ENCODE measurements around the gene OR2T3. TPM values are rescaled to one million over a fixed set of nuclear protein-coding genes. Genes with fewer than 3 reads are reported as not detected.

OR2T3 gene
- total RNA-seq, 1 donor from 2014 or later: not detected

Other genes with a start within 250 kb of the OR2T3 start
- gene OR2M4, start 241.9 kb upstream of the OR2T3 start, total RNA-seq: not detected
- gene OR2T33, start 195.4 kb upstream of the OR2T3 start, total RNA-seq: not detected
- not detected for gene OR2T12, start 169.9 kb upstream of the OR2T3 start, total RNA-seq
- gene OR2M7, start 148.8 kb upstream of the OR2T3 start, total RNA-seq: not detected
- not detected for gene OR14C36, start 124.6 kb upstream of the OR2T3 start, total RNA-seq
- gene OR2T4, start 111.7 kb upstream of the OR2T3 start, total RNA-seq: not detected
- gene OR2T6, start 97.6 kb upstream of the OR2T3 start, total RNA-seq: not detected
- gene OR2T1, start 70.3 kb upstream of the OR2T3 start, total RNA-seq: not detected
- not detected for gene OR2T2, start 27.7 kb upstream of the OR2T3 start, total RNA-seq
- not detected for gene OR2T5, start 15.2 kb downstream of the OR2T3 start, total RNA-seq
- not detected for gene OR2G6, start 34.7 kb downstream of the OR2T3 start, total RNA-seq
- not detected for gene OR2T29, start 89.4 kb downstream of the OR2T3 start, total RNA-seq
- not detected for gene OR2T34, start 101.4 kb downstream of the OR2T3 start, total RNA-seq
- not detected for gene OR2T10, start 124.3 kb downstream of the OR2T3 start, total RNA-seq
- not detected for gene OR2T11, start 161.7 kb downstream of the OR2T3 start, total RNA-seq
- gene OR2T35, start 171.9 kb downstream of the OR2T3 start, total RNA-seq: not detected
- not detected for gene OR2T27, start 182.2 kb downstream of the OR2T3 start, total RNA-seq
- gene OR14I1, start 229.4 kb downstream of the OR2T3 start, total RNA-seq: not detected